A673 (cell line): ENCODE data around the gene CRACDL. TPM values are rescaled to one million over a fixed set of nuclear protein-coding genes. Genes with fewer than 3 reads are reported as not detected.

Experiments
- BruUV-seq: library from RNA; stranded (reverse); fragments of 400-500 nt; replicated peaks from 2 replicates; lab custom pipeline; 2021; lab: Mats Ljungman, UMichigan
- CTCF ChIA-PET: fragments of 300-600 bp; sonication (Branson Sonifier 250); formaldehyde crosslinking; loops from one replicate; lab custom pipeline; 2022; ENCODE audit warnings: antibody characterized with exemption; lab: Charles Lee
- POLR2A ChIA-PET: fragments of 300-600 bp; sonication (Branson Sonifier 250); formaldehyde crosslinking; loops from one replicate; lab custom pipeline; 2022; ENCODE audit warnings: antibody characterized with exemption; ENCODE audit not compliant: low non-redundant PET; lab: Charles Lee
- DNase-seq: peaks from one replicate; pipeline ENCODE4 v3.0.0-alpha.2; 2015; ENCODE audit warnings: low spot score
- H3K27ac ChIP-seq: fragments of 200-600 bp; sonication (generic); 2 replicates; pipeline ENCODE4 v1.5.1; 2016; ENCODE audit warnings: mixed run types, low read depth, mild to moderate bottlenecking, mixed read lengths, antibody characterized with exemption, low read length; ENCODE audit not compliant: poor library complexity, severe bottlenecking
- H3K27me3 ChIP-seq: fragments of 200-600 bp; sonication (generic); replicated peaks from 2 replicates; pipeline ENCODE4 v1.6.1; 2017; ENCODE audit warnings: mixed run types, low read depth, mild to moderate bottlenecking, mixed read lengths, antibody characterized with exemption, low read length; ENCODE audit not compliant: insufficient read depth, poor library complexity
- H3K36me3 ChIP-seq: fragments of 200-600 bp; sonication (generic); 2 replicates; pipeline ENCODE4 v1.6.1; 2016; ENCODE audit warnings: mixed run types, mild to moderate bottlenecking, mixed read lengths, antibody characterized with exemption, low read length; ENCODE audit not compliant: insufficient read depth, poor library complexity, severe bottlenecking
- H3K4me1 ChIP-seq: fragments of 200-600 bp; sonication (generic); 2 replicates; pipeline ENCODE4 v1.6.1; 2017; ENCODE audit warnings: mixed run types, mild to moderate bottlenecking, mixed read lengths, antibody characterized with exemption, low read length; ENCODE audit not compliant: insufficient read depth, poor library complexity, severe bottlenecking
- H3K4me3 ChIP-seq: fragments of 200-600 bp; sonication (generic); 2 replicates; pipeline ENCODE4 v1.5.1; 2016; ENCODE audit warnings: low read depth, mixed run types, mild to moderate bottlenecking, mixed read lengths, low read length; ENCODE audit not compliant: poor library complexity, severe bottlenecking
- H3K9me3 ChIP-seq: fragments of 200-600 bp; sonication (generic); 2 replicates; pipeline ENCODE4 v1.6.1; 2016; ENCODE audit warnings: mixed run types, low read depth, mild to moderate bottlenecking, mixed read lengths, antibody characterized with exemption, low read length; ENCODE audit not compliant: poor library complexity, severe bottlenecking
- CTCF ChIP-seq: fragments of 300-800, 200-600 bp; sonication (generic); conservative IDR thresholded peaks from 2 replicates; pipeline ENCODE4 v1.5.1; 2017; ENCODE audit warnings: low read depth, mild to moderate bottlenecking, antibody characterized with exemption, low read length, moderate library complexity, mixed read lengths
- EZH2 ChIP-seq: fragments of 200-600 bp; sonication (generic); IDR thresholded peaks from 2 replicates; pipeline ENCODE4 v1.6.1; 2017; ENCODE audit warnings: borderline replicate concordance, low read depth, mild to moderate bottlenecking, mixed read lengths, antibody characterized with exemption, low read length; ENCODE audit not compliant: poor library complexity, severe bottlenecking
- intact Hi-C: fragments of 100-400 bp; cut with micrococcal nuclease; formaldehyde crosslinking; loops from one replicate; pipeline ENCODE4 v1.10.0; 2022; ENCODE audit not compliant: unreplicated experiment
- total RNA-seq: library from RNA; stranded (reverse); gene quantifications from 2 replicates; pipeline ENCODE4 v1.2.3, GENCODE V29; 2021

Gene CRACDL
- total RNA-seq, 1 experiment from 2014 or later: not detected

GRCh38 chr2:98931596-98931995 lies 4.4 kb downstream of the CRACDL start:
- H3K27ac ChIP-seq: no peak overlapping the region
- peaks cover 25% of the 10 kb centered on the region for H3K27me3 ChIP-seq
- POLR2A ChIA-PET: no interaction called here
- H3K9me3 ChIP-seq: no peaks in the 10 kb centered on the region
- BruUV-seq: no TSS peak
- no peak for DNase-seq
- intact Hi-C loops: no loop called here
- H3K4me1 ChIP-seq: no peaks in the 10 kb centered on the region
- H3K4me3 ChIP-seq: no peak overlapping the region
- H3K36me3 ChIP-seq: no peaks in the 10 kb centered on the region
- CTCF ChIA-PET: no interaction called here
- no peak for TF ChIP-seq CTCF
- no peak for TF ChIP-seq EZH2

GRCh38 chr2:98929920-98930319 lies 6.1 kb downstream of the CRACDL start:
- no peaks in the 10 kb centered on the region for H3K4me1 ChIP-seq
- intact Hi-C loops: no loop called here
- H3K9me3 ChIP-seq: no peaks in the 10 kb centered on the region
- no peak for TF ChIP-seq CTCF
- TF ChIP-seq EZH2: no peak
- H3K4me3 ChIP-seq: no peak overlapping the region
- CTCF ChIA-PET: no interaction called here
- POLR2A ChIA-PET: no interaction called here
- H3K27ac ChIP-seq: no peak overlapping the region
- peaks cover 8% of the 10 kb centered on the region for H3K27me3 ChIP-seq
- no peak for DNase-seq
- no peaks in the 10 kb centered on the region for H3K36me3 ChIP-seq
- no TSS peak for BruUV-seq

GRCh38 chr2:98928242-98928641 lies 7.8 kb downstream of the CRACDL start:
- CTCF ChIA-PET: no interaction called here
- intact Hi-C loops: no loop called here
- Histone ChIP-seq H3K4me3 (no peak overlapping the region), H3K9me3 (no peaks in the 10 kb centered on the region), H3K27me3 (no peaks in the 10 kb centered on the region), H3K36me3 (no peaks in the 10 kb centered on the region), H3K4me1 (no peaks in the 10 kb centered on the region), H3K27ac (no peak overlapping the region)
- POLR2A ChIA-PET: no interaction called here
- TF ChIP-seq CTCF (no peak), EZH2 (no peak)
- DNase-seq: no peak
- BruUV-seq: no TSS peak
